Limb (tissue), 2 donors: ENCODE data around the gene ABCA8.
"Not testable (repeated sequence)": the region's sequence is repeated elsewhere in the genome, so short reads cannot be mapped to it uniquely, and the experiment has no call there.

ENCODE experiments used
- DNase-seq, 2 donors: peaks; one replicate each; pipeline ENCODE4 v3.0.0-alpha.2; 2016; ENCODE audit errors: extremely low spot score in 2 of 2

ABCA8 gene

GRCh38 chr17:68831170-68831569, 124.0 kb downstream of the ABCA8 start:
- DNase-seq: no peak

- no peak for DNase-seq
These were observed 124.9 kb downstream of the ABCA8 start for GRCh38 chr17:68830313-68830712.

GRCh38 chr17:68829211-68829610, 126.0 kb downstream of the ABCA8 start:
- no peak for DNase-seq

- no peak for DNase-seq
These were observed 130.5 kb downstream of the ABCA8 start for GRCh38 chr17:68824707-68825106.

GRCh38 chr17:68824185-68824584, 131.0 kb downstream of the ABCA8 start:
- not testable (repeated sequence) for DNase-seq

- DNase-seq: no peak
These were observed 132.4 kb downstream of the ABCA8 start for GRCh38 chr17:68822719-68823289.

- no peak for DNase-seq
These were observed 133.1 kb downstream of the ABCA8 start for GRCh38 chr17:68821860-68822696.

- DNase-seq: no peak
These were observed 134.2 kb downstream of the ABCA8 start for GRCh38 chr17:68820825-68821481.

GRCh38 chr17:68820476-68820824, 134.7 kb downstream of the ABCA8 start:
- DNase-seq: no peak

GRCh38 chr17:68819465-68819864, 135.7 kb downstream of the ABCA8 start:
- DNase-seq: no peak
